ENCODE measurements around the gene DYRK3. TPM values are rescaled to one million over a fixed set of nuclear protein-coding genes. Genes with fewer than 3 reads are reported as not detected.

The DYRK3 gene
- total RNA-seq, 2 donors from 2014 or later = 2.6 to 9.7 TPM

- H3K36me3 ChIP-seq = no peaks in the 10 kb centered on the region
- WGBS = 97% methylated on average over 2 of the region's 2 CpGs
Measured at GRCh38 chr1:206698011-206698410, 62.7 kb downstream of the DYRK3 start.

More at GRCh38 chr1:206698011-206698410, 62.7 kb downstream of the DYRK3 start:
- H3K27me3 ChIP-seq (replicated peaks; ENCODE audit: insufficient read depth) = no peaks in the 10 kb centered on the region
- no peak overlapping the region for H3K27ac ChIP-seq
- DNase-seq (ENCODE audit: low spot score) = no peak
- TF ChIP-seq, protein P1, sequence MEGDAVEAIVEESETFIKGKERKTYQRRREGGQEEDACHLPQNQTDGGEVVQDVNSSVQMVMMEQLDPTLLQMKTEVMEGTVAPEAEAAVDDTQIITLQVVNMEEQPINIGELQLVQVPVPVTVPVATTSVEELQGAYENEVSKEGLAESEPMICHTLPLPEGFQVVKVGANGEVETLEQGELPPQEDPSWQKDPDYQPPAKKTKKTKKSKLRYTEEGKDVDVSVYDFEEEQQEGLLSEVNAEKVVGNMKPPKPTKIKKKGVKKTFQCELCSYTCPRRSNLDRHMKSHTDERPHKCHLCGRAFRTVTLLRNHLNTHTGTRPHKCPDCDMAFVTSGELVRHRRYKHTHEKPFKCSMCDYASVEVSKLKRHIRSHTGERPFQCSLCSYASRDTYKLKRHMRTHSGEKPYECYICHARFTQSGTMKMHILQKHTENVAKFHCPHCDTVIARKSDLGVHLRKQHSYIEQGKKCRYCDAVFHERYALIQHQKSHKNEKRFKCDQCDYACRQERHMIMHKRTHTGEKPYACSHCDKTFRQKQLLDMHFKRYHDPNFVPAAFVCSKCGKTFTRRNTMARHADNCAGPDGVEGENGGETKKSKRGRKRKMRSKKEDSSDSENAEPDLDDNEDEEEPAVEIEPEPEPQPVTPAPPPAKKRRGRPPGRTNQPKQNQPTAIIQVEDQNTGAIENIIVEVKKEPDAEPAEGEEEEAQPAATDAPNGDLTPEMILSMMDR (IDR thresholded peaks at IDR 0.05) = no peak
- TF ChIP-seq POLR2AphosphoS5 (IDR thresholded peaks at IDR 0.05) (no peak), POLR2A (IDR thresholded peaks at IDR 0.05) (no peak)
- H3K9me3 ChIP-seq = no peaks in the 10 kb centered on the region
- H3K4me3 ChIP-seq = no peak overlapping the region
- intact Hi-C loops (cut with DNase I) = no loop called here
- H3K4me1 ChIP-seq (replicated peaks) = no peaks in the 10 kb centered on the region

Other genes starting within 250 kb of the DYRK3 start
- 1 to 10 TPM; 3.6 to 6.1 TPM for gene IKBKE, start 165.1 kb upstream of the DYRK3 start, total RNA-seq
- gene RASSF5, start 128.0 kb upstream of the DYRK3 start, total RNA-seq = 10 to 100 TPM; 22.2 to 42.5 TPM
- gene EIF2D, start 23.1 kb upstream of the DYRK3 start, total RNA-seq = 10 to 100 TPM; 42.8 to 60.2 TPM
- gene MAPKAPK2, start 49.4 kb downstream of the DYRK3 start, total RNA-seq = 10 to 100 TPM; 27.1 to 67.0 TPM
- gene IL19, start 135.2 kb downstream of the DYRK3 start, total RNA-seq = not detected
- not detected for gene IL10, start 137.0 kb downstream of the DYRK3 start, total RNA-seq
- gene IL20, start 230.1 kb downstream of the DYRK3 start, total RNA-seq = not detected